Measurements from ENCODE around the gene TKT.

TKT gene

DNA sequence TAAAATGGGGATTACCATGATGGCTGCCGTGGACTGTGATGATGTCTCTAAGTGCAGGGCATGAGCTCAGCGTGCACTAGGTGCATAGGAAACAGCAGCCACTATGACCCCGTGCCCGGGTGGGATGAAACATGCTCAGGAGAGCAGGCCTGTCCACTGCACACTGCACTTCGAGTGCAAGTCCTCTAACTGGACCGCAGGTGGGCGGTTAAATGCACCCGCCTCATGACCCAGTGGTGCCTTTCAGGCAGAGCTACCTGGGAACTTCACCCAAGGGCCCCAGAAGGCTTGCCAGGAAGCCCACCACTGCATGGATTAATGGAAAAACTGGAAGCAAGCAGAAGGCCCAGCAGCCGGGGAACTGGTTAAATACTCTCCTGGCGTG is 60.8 kb downstream of the TKT start:
- DNase-seq = no peak

DNA sequence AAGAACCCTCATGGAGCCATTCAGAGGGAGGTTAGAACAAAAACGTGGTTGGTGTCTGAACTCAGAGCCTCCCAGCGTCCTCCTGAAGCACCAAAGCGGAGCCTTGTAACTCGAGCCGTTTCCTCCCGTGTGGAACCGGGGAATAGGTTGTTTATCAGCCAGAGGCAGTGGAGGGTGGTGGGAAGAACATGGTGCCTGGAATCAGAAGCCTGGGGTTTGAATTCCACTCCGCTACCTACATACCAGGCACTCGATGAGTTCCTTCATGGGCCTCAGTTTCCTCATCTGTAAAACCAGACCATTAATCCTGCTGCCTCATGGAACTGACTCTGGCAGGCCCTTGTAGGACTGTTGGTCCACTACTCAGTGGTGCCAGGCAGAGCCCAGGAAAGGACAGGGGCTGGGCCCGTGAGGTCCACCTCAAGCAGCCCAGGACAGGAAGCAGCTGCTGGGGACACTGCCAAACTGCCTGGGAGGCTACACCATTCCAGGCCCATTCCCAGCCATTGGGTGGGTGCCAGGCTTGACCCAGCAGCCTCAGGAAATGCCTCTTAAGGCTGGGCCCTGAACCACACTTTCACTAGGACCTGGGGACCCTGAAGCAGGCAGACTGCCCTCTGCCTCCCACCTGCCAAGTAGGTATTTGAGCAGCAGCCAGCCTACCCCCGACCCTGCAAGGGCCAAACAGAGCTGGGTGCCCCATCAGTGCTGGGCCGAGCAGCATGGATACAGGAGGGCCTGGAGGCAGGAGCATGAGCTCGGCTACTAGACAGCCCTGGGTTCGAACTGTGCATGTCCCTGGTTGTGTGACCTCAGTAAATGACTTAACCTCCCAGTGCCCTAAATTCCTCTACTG is 61.4 kb downstream of the TKT start:
- no peak for DNase-seq

DNA sequence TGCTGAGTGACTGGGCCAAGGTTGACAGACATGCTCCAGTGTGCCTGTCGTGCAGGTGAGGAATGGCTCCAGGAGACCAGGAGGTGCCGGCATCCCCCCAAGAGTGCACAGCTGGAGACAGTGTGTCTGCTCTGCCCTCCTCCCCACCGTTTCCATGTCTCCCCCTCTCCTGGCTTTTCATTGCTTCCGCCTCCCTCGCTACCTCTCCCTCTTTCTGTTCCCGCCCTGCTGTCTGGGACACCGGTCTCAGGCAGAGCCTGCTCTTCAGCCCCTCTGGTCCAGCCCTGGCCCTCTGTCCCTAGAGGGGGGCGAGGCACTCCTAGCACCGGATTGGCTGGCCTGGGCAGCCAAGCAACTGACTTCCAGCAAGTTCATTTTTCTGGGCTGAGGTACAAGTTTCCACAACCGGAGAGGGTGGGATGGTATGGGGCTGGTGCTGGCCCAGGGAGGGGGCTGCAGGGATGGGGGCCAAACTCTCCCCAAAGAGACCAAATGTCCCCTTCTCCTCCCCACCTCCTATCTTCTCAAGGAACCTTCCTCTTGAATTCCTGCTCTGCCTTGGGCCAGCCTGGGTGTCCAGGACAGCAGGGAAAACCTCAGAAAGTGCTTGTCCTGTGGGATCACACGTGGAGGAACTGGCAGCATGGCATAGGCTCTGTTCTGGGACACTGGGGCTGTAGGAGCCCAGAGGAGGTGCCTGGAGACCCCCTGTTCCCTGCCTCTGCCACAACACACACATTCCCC is 62.2 kb downstream of the TKT start:
- no peak for DNase-seq

DNA sequence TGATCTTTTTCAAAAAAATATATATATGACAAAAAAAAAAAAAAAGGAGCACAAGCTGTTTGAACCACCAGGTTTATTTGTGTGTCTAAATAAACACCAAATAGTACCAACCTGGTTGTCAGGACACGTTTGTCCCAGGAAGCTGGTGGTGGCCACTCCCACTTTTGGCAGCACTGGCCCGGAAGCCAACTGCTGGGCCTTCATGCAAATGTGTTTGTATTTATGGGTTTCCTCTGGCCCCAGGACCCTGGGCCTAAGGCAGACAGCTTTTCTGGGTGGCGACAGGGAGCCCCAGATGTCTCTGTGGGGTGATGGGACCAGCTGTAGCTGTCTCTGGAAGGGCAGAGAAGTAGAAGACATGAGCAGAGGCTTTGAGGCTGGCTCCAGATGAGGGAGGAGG is 63.2 kb downstream of the TKT start:
- DNase-seq = no peak

DNA sequence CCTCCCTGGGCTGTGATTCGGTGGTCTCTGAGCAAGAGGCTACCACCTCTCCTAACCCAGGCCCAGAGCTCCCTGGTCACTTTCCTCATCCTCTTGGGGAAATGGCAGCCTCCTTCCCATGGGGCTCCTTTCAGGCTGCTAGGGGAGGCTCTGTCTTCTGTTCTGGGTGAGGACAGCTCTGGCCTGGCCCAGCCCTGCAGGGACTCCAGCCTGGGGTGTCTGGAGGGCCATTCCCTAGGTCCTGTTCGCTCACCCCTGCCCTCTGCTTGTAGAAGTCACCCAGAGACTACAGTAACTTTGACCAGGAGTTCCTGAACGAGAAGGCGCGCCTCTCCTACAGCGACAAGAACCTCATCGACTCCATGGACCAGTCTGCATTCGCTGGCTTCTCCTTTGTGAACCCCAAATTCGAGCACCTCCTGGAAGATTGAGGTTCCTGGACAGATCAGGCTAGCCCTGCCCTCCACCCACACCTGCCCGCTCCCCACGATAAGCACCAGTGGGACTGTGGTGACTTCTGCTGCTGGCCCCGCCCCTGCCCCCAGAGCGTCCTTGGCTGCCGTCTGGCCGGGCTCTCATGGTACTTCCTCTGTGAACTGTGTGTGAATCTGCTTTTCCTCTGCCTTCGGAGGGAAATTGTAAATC is 63.9 kb downstream of the TKT start:
- no peak for DNase-seq

DNA sequence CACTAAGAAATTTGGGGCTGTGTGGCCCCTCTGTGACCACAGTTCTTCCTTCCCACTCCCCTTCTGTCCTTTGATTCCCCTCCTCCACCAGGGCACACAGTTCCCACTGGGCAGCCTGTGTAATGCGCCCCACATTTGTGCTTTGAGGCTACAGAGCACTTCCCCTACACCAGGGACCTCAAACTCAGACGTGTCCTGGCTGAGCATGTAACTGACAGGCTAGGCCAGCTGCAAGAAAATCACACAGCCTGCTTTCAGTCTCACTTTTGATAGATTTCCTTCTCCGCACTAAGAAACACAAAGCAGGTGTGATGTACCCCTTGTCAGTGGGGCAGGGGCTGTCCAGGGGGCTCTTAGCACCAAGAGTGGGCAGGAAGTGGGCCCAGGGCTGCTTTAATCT is 65.2 kb downstream of the TKT start:
- no peak for DNase-seq

DNA sequence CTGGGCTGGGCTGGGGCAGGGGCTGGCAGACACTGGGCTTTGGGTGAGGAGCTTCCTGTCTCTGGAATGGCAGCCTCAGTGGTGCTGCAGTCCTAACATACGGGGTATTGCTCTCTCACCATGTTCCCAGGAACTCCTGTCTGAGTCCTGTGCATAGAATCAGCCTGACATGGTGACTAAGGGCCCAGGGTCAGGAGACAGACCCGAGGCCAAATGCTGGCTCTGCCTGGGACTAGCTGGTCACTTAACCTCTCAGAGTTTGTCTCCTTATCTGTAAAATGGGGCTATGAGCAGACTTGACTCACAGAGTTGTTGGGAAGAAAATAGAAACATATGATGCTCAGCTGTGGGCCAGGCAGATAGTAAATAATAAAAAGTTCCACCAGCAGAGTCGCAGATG is 66.5 kb downstream of the TKT start:
- no peak for DNase-seq

DNA sequence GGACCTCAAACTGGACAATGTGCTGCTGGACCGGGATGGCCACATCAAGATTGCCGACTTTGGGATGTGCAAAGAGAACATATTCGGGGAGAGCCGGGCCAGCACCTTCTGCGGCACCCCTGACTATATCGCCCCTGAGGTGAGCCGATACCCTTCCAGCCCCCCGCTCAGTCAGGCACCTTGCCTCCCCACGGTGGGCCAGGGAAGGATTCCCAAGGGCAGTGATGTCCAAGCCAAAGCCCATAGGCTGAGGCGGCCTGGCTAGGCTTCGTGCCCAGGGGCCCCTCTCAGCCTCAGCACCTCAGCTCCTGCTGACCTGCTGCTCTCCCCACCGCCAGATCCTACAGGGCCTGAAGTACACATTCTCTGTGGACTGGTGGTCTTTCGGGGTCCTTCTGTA is 67.1 kb downstream of the TKT start:
- DNase-seq = no peak

DNA sequence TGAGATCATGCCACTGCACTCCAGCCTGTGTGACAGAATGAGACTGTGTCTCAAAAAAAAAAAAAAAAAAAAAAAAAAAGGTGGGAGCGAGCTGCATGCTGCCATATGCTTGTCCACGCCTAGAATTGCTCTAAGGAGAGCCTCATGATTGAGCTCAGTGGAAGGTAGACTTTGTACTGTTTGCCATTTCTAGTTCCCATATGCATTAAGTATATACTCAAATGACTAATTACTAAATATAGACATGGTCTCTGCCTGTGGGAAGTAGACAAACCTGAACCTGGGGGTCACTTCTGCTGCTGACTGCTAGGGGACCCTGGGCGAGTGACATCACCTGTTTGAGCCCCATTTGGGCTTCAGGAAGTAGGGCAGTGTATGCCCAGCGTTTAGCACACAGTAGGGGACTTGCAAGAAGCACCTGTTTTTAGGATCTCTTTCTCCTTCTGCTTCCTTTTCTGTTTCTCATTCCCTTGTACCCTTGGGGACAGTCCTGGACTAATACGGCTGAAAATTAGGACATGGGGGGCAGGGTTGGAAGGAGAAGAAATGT is 67.6 kb downstream of the TKT start:
- DNase-seq = no peak

DNA sequence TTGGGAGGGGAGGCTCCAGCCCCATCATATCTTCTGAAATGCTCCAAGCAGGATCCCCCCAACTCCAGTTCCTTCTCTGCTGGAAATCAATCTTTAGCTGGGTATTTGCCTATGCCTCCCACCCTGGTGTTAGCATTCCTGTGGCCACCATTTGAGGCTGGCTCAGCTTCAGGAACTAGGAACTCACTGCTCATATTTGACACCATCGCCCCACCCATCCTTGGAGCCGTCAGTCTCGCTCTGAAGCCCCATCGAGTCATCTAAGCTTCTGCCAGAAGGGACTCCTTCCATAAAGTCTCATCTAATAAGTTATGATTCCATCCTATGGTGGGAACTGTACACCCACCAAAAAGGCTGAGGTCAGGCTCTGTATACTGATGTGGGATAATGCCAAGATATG is 68.4 kb downstream of the TKT start:
- no peak for DNase-seq

DNA sequence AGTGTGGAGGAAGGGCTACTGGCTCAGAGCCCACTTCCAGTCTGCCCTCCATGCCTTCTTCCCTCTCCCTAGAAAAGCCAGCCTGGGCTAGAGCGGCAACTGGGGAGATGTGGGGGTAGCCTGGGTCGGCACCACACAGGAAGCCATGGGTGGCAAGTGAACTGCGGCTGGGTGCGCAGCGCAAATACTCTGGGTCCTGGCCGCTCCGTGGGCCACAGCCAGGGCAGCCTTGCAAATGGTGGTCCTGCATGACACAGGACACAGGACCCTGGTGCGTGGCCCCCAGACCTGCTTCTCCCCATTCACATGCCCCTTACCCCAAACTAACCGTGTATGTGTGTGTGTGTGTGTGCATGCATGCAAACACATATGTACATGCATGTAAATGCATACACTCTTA is 69.1 kb downstream of the TKT start:
- DNase-seq = no peak

DNA sequence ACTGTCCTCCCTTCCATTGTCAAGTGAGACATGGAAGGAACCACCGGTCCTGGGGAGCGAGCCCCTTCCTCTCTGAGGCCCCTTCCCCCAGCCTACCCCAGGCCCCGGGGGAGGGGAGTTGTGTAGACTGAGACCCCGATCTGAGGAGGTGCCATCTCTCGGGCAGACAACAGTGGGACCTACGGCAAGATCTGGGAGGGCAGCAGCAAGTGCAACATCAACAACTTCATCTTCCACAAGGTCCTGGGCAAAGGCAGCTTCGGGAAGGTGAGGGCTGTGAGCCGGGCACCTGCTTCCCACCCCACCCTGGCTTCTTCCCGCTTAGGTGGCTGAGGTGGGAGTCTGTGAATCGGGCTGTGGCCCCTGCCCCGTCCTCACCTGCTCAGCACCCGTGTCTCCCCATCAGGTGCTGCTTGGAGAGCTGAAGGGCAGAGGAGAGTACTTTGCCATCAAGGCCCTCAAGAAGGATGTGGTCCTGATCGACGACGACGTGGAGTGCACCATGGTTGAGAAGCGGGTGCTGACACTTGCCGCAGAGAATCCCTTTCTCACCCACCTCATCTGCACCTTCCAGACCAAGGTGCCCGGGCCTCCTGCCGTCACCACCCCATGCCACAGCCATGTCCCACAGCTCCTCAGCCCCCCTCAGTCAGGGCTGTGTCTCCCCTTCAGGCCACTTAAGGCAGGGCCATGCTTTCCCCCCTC is 69.9 kb downstream of the TKT start:
- no peak for DNase-seq

DNA sequence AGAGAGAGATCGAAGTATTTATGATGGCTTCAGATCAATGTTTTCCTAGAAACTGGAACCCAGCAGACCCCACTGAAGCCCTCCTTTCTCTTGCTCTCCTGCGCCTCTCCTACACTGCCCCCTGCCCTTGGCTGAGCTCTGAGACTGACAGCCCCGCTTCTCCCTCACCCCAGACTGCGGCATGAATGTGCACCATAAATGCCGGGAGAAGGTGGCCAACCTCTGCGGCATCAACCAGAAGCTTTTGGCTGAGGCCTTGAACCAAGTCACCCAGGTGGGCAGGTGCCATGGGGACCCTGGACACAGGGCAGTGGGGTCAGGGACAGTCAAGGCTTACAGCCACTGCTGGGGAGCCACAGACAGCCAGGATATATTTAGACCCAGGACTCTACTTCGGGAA is 71.1 kb downstream of the TKT start:
- no peak for DNase-seq

DNA sequence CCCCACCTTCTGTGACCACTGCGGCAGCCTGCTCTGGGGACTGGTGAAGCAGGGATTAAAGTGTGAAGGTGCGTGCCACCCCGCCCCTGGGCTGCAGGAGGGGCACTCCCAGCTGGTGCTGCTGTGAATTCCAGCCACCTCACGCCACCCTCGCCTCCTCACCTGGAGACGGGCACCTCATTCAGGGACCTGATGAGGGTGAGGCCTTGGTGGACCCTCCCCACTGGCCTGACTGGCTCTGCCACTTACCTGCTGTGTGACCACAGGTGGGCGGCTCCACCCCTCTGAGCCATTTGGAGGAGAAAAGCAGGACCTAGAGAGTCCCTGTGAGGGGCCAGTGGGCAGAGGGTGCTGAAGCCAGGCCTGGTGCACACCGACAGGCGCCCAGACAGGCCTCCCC is 72.3 kb downstream of the TKT start:
- DNase-seq = no peak

DNA sequence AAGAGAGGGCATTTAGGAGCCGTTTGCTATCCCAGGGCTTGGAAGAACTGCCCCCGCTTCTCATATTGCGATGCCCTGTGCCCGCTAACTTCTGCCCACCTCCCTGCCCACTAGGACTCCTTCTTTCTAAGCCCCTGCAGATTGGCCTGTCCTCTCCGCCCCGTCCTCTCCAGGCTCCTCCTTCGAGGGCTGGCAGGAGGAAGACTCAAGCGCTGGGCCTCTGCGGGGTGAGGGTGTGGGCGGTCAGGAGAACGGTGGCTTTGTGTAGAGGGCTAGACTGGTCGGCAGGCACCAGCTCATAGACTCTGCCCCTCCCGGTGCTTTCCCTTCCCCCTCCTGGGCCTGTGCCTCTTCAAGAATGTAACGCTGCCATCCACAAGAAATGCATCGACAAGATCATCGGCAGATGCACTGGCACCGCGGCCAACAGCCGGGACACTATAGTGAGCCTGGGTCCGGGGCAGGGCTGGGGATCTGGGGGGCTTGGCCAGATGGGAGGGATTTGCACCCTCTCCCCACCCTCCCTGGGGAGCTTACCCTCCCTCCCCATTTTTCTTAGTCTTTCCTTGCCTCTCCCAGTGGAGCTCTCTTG is 73.0 kb downstream of the TKT start:
- no peak for DNase-seq

DNA sequence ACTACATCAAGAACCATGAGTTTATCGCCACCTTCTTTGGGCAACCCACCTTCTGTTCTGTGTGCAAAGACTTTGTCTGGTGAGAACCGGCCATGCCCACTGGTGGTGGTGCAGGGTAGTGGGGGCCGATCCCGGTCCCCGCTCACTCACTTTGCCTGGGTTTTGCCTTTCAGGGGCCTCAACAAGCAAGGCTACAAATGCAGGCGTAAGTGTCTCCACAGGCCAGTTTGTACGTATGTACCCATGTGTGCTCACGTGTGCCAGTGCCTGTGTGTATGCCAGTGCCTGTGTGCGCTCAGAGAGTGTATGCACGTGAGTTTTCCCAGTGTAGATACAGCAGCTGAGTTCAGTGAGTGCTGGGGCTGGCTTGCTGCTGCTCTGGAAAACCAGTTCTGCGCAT is 74.3 kb downstream of the TKT start:
- no peak for DNase-seq

DNA sequence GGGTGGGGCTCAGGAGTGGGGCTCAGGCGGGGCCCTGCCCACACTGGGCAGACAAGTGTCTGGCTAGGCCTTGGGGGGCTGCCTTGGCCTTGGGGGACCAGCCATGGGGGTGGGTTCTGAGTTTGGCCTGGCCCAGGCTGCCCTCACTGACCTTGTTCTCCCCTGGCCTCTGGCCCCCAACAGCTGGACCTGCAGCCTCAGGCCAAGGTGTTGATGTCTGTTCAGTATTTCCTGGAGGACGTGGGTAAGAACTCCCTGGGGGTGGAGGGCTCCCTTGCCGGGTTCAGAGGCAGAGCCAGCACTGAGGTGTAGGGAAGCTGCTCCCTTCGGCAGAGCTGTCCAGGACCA is 74.8 kb downstream of the TKT start:
- DNase-seq = no peak

DNA sequence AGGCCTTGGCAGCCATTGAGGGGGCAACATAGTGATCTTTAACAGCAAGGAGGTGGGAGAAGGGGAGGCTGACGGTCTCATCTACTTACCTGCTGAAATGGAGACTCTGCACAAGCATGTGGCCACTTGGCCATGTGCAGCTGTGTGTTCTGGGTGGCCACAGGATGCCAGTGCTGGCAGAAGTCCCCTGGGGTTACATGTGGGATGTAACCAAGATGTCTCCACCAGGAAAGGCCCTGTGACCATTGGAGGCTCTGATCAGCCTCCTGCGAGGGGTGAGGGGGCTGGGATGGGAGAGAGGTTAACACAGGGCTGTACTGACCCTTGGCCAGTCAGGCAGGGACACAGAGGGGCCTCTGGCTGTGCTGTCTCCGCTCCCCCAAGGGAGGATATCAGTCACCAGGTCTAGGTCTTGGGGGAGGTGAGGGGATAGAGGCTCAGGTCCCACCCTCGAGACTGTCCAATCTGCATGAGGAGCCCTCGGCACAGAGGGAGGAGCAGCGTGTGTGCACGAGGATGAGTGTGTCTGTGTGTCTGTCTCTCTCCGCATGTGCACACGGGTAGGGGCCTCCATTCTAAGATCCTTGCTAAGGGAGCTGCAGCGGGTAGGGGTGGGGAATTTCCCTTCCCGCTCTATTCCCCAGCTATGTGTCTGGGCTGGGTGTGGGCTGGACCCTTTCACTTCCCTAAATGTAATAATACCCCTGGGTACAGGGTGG is 75.4 kb downstream of the TKT start:
- DNase-seq = no peak

DNA sequence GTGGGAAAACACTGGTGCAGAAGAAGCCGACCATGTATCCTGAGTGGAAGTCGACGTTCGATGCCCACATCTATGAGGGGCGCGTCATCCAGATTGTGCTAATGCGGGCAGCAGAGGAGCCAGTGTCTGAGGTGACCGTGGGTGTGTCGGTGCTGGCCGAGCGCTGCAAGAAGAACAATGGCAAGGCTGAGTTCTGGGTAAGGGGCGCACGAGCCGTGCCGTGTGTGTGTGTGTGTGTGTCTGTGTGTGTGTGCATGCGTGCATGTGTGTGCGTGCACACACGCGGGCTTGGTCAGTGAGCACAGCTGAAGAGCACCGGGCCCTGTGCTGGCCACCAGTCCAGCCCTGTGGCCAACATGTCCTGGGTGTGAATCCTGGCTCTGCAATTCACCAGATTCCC is 76.2 kb downstream of the TKT start:
- no peak for DNase-seq

DNA sequence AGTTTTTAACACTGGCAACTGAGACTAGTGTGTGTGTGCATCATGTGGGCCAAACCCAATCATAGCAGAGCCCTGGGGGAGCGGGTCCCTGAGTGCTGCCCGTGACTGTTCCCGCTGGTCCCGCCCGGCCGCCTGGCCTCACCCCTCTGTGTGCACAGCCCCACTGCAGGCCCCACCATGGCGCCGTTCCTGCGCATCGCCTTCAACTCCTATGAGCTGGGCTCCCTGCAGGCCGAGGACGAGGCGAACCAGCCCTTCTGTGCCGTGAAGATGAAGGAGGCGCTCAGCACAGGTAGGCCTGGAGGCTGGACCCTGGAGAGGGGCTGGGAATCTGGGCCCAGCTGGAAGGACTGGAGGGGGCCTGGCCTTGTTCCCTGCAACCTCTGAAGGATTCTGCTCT is 77.6 kb downstream of the TKT start:
- DNase-seq = no peak

DNA sequence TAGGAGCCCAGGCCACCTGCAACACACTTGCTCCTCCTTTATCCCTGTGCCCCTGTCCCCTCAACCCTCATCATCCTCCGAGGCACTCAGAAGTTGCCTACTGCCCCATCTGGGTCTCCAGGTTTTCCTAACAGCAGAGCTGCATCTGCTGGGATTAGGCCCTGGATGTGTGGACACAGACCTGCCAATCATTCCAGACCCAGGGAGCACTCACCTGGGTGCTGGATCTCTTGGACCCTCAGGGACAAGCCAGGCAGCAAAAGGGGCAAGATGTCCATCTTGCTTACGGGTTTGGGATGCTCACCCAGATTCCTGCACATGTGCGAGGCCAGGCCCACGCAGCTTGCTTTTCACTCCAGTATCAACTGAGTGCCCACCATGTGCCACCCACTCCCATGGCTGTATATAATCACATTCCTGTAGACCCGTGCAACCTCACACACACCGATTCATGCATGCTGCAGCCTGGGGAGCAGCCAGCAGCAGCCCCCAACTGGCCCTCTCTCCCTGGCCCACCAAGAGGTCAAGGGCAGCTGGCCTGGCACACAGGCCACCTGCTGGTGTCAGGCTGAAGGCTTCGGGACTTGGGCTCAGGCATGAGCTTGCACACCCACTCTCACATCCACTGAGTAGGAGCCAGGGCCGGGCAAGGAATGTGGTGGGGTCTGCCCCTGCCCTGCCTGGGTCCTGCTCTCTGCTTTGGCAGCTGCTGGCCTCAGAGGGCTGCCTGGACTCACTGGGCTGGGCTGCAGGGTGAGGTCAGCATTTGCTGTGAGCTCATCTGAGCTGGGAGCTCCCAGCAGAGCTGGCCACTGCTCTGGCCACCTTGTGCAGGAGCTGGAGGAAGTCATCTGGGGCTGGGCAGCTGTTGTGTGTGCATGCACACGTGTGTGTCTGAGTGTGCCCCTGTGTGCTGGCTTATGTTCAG is 79.9 kb downstream of the TKT start:
- DNase-seq = no peak
